Mesodermal cell (in vitro differentiated cells): ENCODE data around the gene PREX1.

Experiments used
- H3K27ac ChIP-seq: 2 replicates; pipeline ENCODE4 v1.7.0; 2013; ENCODE audit warnings: mild to moderate bottlenecking, low read depth, low read length, moderate library complexity; ENCODE audit not compliant: severe bottlenecking
- H3K36me3 ChIP-seq: 2 replicates; pipeline ENCODE4 v1.7.1; 2013; ENCODE audit warnings: mild to moderate bottlenecking, low read length, moderate library complexity; ENCODE audit not compliant: control insufficient read depth, insufficient read depth
- H3K4me1 ChIP-seq: one replicate; pipeline ENCODE4 v1.7.1; 2013; ENCODE audit warnings: mild to moderate bottlenecking, low read length; ENCODE audit not compliant: insufficient read depth, control insufficient read depth, poor library complexity, severe bottlenecking
- H3K4me3 ChIP-seq: 2 replicates; pipeline ENCODE4 v1.7.0; 2013; ENCODE audit warnings: low read length, control low read depth, mild to moderate bottlenecking; ENCODE audit not compliant: insufficient read depth, poor library complexity, severe bottlenecking; ENCODE audit errors: extremely low read depth
- H3K9me3 ChIP-seq: 2 replicates; pipeline ENCODE4 v1.7.1; 2013; ENCODE audit warnings: mild to moderate bottlenecking, low read length, moderate library complexity; ENCODE audit not compliant: control insufficient read depth
- WGBS, 2 experiments: methylation state at CpG; one replicate each; pipeline ENCODE4 v1.1.5; 2013; ENCODE audit warnings: missing lambda C conversion rate in 2 of 2; ENCODE audit not compliant: insufficient coverage in 2 of 2; 5-methylcytosine and 5-hydroxymethylcytosine counted together

PREX1 gene

DNA sequence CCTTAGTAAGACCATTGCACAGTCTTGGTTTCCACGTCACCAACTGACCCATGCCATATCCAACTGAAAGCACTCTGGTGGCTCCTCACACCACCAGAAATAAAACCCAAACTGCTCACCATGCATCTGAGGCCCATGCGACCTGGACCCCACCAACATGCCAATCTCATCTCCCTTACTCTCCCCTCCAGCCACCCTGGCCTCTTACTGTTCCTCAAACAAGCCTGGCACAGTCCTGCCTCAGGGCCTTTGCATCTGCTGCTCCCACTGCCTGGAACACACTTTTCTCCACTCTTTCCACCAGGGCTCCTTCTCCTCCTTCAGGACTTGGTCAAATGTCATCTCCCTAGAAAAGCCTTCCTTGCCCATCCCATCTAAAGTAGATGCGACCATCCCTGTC is 8.7 kb downstream of the PREX1 start:
- peaks cover 7% of the 10 kb centered on the region for H3K4me1 ChIP-seq
- WGBS, 2 experiments: 84 to 92% methylated on average over 3 of the region's 3 CpGs
- no peak overlapping the region for H3K27ac ChIP-seq
- H3K4me3 ChIP-seq: no peak overlapping the region
- no peaks in the 10 kb centered on the region for H3K9me3 ChIP-seq
- H3K36me3 ChIP-seq: peaks cover 23% of the 10 kb centered on the region

DNA sequence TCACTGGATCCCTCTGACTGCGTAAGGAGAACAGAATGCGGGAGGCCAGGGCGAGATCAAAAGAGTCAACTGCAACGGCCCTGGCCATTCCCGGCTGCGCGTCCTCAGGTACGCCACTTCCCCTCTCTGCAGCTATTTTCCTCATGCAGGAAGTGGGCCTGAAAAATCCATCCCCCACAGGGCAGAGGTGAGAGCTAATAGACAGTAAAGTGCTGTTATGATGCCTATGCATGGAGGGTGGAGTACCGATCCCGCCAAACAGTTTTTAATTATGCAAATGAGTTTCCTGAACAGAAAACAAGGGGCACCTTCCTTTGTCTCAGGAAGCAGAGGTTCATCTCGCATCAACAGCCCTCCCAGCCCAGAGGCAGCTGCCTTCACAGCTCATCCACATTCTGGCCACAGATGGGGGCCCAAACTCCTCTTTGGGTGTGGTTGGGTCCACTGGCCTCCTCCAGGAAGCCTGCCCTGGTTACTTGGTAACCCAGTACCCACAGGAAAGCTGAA is 9.3 kb downstream of the PREX1 start:
- H3K4me1 ChIP-seq: peaks cover 5% of the 10 kb centered on the region
- no peak overlapping the region for H3K4me3 ChIP-seq
- H3K36me3 ChIP-seq: peaks cover 23% of the 10 kb centered on the region
- WGBS, 2 experiments: 36 to 52% methylated on average over 5 to 7 of the region's 11 CpGs
- no peaks in the 10 kb centered on the region for H3K9me3 ChIP-seq
- no peak overlapping the region for H3K27ac ChIP-seq

DNA sequence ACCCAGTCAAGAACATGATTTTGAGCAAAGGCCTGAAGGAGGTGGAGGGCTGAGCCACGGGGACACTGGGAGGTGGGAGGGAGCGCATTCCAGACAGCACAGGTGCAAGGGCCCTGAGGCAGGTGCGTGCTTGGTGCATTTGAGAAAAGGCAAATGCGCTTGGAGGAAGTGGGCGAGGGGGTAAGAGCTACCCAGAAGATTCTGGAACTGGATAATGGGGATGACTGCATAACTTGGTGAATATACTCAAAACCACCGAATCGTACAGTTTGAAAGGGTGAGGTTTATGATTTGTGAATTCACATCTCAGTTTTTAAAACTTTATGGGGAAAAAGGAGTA is 9.8 kb downstream of the PREX1 start:
- H3K4me1 ChIP-seq: peaks cover 5% of the 10 kb centered on the region
- peaks cover 23% of the 10 kb centered on the region for H3K36me3 ChIP-seq
- no peak overlapping the region for H3K27ac ChIP-seq
- no peak overlapping the region for H3K4me3 ChIP-seq
- 94 to 96% methylated on average over 7 of the region's 7 CpGs for WGBS, 2 experiments
- no peaks in the 10 kb centered on the region for H3K9me3 ChIP-seq

DNA sequence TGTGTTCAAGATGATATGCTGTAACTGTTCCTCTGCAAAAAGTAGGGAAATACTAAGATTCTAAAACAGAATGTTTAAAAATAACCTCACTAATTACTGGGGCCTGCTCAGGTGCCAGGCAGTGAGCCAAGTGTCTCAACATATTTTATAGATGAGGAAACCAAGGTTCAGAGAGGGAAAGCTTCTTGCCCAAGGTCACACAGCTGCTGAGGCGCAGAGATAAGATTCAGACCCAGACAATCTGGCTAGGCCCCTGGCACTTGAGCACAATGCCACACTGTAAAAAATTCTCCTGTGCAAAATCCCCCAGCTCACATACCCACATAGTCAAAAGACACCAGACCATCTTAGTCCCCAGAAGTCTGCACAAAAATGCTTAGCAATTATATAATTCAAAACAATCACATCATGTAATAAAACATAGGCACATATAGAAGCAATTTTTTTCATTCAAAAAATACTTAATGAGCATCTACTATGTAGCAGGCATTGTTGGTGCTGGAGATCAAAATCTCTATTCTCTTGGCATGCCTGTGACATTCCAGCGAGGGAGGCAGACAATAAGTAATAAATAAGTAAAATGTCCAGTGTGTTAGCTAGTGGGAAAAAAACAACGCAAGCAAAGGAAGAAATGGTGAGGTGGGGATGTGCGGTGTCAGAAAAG is 10.3 kb downstream of the PREX1 start:
- H3K9me3 ChIP-seq: no peaks in the 10 kb centered on the region
- H3K4me1 ChIP-seq: peaks cover 5% of the 10 kb centered on the region
- no peak overlapping the region for H3K27ac ChIP-seq
- peaks cover 23% of the 10 kb centered on the region for H3K36me3 ChIP-seq
- H3K4me3 ChIP-seq: no peak overlapping the region
- WGBS, 2 experiments: 96 to 100% methylated on average over 2 to 4 of the region's 4 CpGs

DNA sequence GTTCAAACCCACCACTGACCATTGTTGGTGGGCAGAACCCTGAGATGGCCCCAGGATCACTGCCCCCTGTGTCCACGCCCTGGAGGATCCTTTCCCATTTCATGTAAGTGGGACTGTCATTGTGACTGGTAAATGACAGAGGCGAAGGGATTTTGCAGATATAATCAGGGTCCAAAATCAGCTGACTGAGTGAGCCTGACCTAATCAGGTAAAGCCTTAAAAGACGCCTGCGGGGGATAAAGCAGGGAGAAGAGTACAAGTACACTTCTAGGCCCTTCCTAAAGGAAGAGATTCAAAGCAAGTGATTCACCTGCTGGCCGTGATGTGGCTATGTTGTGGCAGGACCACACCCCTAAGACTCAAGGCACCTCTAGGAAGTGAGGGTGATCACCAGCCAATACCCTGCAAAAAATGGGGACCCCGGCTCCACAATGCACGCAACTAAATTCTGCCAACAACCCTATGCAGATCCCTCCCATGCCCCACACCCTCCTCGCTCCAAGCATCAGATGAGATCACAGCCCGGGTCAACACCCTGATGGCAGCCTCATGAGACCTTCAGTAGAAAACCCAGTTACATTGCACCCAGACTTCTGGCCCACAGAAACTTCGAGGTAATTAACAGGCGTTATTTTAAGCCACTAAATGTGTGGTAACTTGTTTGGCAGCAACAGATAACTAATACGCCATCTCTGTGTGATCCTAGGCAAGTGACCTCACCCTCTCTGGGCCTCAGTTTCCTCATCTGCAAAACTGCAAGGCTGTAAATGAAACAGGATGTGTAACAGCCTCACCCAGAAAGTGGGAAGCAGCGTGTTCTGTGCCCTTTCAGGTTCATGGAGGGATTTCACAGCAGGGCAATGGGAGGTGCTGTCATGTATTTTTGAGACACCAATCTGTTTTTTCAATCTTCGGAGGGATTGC is 11.3 kb downstream of the PREX1 start:
- Histone ChIP-seq H3K4me3 (no peak overlapping the region), H3K4me1 (peaks cover 5% of the 10 kb centered on the region), H3K9me3 (no peaks in the 10 kb centered on the region), H3K36me3 (peaks cover 22% of the 10 kb centered on the region), H3K27ac (no peak overlapping the region)
- 89 to 91% methylated on average over 12 of the region's 14 CpGs for WGBS, 2 experiments

DNA sequence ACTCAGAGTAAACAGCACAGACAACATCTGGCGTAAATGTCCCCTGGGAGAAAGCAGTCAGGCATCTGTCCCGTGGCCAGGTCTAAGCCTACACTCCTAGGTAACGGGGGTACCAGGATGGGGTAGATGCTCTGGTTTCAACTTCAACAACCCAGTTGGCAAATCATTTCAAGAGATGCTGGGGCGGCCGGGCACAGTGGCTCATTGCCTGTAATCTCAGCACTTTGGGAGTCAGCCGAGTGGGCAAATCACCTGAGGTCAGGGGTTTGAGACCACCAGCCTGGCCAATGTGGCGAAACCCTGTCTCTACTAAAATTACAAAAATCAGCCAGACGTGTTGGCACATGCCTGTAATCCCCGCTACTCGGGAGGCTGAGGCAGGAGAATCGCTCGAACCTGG is 12.3 kb downstream of the PREX1 start:
- 93 to 94% methylated on average over 9 to 10 of the region's 12 CpGs for WGBS, 2 experiments
- H3K9me3 ChIP-seq: no peaks in the 10 kb centered on the region
- H3K36me3 ChIP-seq: peaks cover 19% of the 10 kb centered on the region
- H3K27ac ChIP-seq: no peak overlapping the region
- no peak overlapping the region for H3K4me3 ChIP-seq
- peaks cover 5% of the 10 kb centered on the region for H3K4me1 ChIP-seq

DNA sequence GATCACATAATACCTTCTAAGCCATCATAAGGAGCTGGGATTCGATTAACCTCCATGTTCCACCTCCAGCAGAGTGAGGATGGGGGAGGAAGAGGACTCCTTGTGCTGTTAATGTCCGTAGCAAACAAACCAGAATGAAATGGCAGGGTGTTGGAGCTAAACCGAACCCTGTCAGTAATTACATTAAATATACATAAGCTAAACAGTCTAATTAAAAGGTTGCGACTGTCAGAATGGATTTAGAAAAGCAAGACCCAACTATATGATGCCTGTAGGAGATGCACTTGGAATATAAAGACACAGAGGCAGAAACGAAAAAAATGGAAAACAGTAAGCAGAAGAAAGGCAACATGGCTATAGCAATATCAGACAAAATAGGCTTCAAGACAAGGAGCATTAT is 13.2 kb downstream of the PREX1 start:
- Histone ChIP-seq H3K9me3 (no peaks in the 10 kb centered on the region), H3K4me3 (no peak overlapping the region), H3K27ac (no peak overlapping the region), H3K36me3 (peaks cover 18% of the 10 kb centered on the region), H3K4me1 (peaks cover 5% of the 10 kb centered on the region)
- WGBS, 2 experiments: 80 to 100% methylated on average over 1 of the region's 5 CpGs

DNA sequence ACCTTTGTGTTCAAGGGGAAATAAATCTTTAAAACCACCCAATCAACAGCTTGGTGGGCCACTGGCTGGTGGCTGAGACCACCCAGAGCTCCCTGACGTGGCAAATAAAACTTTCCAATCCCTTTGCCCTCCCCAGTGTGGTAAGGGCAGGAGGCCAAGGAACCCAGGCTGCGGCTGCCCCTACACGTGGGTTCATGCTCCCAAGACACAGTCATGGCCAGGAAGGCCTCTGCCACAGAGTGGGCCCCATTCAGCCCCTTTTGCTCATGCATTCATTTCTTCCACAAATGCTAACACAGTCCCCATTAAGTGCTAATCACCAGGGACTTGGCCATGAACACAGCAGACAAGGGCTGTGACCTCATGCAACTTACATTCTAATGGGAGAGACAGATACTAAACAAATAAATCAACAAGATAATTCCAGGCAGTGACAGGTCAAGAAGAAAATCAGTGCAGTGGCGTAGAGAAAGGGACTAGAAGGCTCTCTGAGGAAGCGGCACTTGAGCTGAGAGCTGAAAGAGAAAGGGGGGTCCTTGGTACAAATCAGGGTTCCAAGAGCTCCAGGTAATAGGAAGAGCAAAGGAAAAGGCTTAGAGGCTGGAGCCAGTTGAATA is 13.8 kb downstream of the PREX1 start:
- H3K27ac ChIP-seq: no peak overlapping the region
- peaks cover 5% of the 10 kb centered on the region for H3K4me1 ChIP-seq
- peaks cover 21% of the 10 kb centered on the region for H3K36me3 ChIP-seq
- 68 to 70% methylated on average over 4 of the region's 5 CpGs for WGBS, 2 experiments
- no peaks in the 10 kb centered on the region for H3K9me3 ChIP-seq
- H3K4me3 ChIP-seq: no peak overlapping the region

DNA sequence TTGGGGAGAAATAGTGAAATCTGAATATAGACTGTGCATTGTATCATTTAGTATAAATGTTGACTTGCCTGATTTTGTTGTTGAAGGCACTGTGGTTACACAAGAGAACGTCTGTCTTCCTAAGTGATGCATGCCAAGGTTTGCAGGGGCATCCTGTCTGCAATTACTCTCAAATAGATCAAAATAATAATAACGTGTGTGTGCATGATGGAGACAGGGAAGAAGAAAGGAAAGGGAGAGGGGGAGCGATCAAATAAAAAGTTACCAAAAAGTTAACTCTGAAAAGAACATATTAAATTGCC is 14.4 kb downstream of the PREX1 start:
- Histone ChIP-seq H3K4me3 (no peak overlapping the region), H3K36me3 (peaks cover 21% of the 10 kb centered on the region), H3K27ac (no peak overlapping the region), H3K9me3 (no peaks in the 10 kb centered on the region), H3K4me1 (no peaks in the 10 kb centered on the region)
- WGBS, 2 experiments: 100% methylated on average over 1 to 2 of the region's 3 CpGs

DNA sequence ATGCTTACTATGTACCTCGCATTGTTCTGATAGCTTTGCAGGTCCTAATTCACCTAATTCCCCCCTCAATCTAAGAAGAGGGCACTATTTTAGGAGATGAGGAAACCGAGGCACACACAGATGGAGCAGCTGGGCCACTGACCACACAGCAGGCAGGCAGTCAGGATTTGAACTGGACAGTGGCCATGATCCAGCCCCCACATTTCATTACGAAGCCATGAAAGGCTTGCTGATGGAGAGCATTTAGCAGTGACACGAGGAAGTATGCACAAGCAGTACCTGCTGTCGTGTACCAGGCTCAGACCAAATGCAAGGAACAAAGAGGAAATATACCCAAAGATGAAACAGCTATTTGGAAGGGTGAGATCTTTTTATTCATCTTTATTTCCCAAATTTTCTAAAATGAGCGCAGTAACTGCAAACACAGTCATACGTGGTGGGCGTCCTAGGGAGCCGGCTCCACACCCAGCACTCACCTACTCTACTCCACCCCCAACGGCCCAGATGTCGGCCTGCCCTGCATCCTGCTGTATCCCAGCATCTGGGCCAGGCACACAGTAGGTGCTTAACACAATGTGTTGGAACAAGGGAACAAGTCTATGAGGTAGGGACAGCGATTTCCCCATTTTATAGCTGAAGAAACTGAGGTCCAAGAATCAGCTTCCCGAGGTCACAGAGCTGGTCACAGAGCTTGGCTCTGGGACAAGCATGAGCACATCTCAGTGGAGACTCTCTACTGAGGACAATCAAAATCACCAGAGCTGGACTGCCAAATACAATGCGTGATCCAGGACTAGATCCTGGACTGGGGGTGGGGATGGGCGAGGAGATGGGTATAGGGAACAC is 15.0 kb downstream of the PREX1 start:
- Histone ChIP-seq H3K4me3 (no peak overlapping the region), H3K36me3 (peaks cover 21% of the 10 kb centered on the region), H3K27ac (no peak overlapping the region), H3K9me3 (no peaks in the 10 kb centered on the region), H3K4me1 (no peaks in the 10 kb centered on the region)
- 85 to 92% methylated on average over 8 to 9 of the region's 15 CpGs for WGBS, 2 experiments
